ENCODE results near the gene ABLIM3.
A peak's percentile ranks its signal among the peaks of the same experiment; 100 is the strongest.

Gene ABLIM3

DNA sequence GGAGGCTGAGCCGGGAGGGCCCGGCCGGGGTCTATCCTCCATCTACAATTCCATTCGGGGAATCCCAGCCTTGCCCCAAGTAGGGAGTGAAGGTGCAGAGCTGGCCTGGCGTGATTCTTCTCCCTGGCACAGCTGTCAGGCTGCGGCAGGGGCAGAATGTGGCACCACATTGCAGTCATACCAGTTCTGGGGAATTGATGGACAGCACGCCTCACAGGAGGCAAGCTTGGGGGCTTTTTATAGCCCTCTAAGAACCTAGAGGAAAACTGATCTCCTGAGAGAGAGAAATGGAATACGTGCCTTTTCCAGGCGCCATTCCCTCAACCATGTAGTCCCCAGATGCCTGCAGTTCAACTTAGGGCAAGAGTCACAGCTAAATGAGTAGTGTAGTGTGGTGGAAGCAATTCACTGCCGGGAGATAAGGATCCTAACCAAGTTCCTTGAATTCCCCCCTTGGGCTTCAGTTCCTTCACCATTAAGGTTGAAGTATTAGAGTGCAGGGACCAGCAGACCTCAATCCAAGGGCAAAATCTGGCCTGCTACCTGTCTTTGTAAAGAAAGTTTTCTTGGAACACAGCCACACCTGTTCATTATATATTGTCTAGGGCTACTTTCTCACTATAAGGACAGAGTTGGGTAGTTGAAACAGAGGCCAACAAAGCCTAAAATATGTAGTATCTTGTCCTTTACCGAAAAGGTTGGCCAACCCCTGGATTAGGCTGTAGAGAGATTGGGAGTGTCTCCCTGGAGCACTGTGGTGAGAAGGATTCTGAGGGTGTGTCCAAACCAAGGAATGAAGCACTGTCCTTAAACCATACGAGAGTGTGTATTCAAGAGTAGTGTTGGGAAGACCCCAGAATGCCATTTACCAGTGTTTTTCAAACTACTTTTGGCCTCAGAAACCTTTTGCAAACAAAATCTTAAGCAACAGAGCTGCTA is 141.0 kb downstream of the ABLIM3 start:
- DNase-seq (ENCODE audit: low spot score): no peak

DNA sequence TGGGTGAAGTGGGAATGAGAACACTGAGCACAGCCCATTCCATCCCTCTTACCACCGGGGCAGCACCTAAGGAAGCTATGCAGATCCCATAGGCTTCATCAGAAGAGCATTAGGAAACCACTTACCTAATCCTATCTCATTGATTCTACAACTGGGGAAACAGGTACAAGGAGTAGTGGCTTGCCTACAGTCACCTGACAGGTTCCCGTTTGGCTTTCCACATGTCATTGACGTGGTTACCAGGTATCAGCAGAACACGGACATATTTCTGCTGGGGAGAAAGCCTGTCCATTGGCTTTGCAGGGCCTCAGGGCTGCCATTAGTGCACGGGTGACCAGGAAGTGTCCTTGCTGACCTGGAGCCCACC is 141.7 kb downstream of the ABLIM3 start:
- DNase-seq (ENCODE audit: low spot score): no peak

DNA sequence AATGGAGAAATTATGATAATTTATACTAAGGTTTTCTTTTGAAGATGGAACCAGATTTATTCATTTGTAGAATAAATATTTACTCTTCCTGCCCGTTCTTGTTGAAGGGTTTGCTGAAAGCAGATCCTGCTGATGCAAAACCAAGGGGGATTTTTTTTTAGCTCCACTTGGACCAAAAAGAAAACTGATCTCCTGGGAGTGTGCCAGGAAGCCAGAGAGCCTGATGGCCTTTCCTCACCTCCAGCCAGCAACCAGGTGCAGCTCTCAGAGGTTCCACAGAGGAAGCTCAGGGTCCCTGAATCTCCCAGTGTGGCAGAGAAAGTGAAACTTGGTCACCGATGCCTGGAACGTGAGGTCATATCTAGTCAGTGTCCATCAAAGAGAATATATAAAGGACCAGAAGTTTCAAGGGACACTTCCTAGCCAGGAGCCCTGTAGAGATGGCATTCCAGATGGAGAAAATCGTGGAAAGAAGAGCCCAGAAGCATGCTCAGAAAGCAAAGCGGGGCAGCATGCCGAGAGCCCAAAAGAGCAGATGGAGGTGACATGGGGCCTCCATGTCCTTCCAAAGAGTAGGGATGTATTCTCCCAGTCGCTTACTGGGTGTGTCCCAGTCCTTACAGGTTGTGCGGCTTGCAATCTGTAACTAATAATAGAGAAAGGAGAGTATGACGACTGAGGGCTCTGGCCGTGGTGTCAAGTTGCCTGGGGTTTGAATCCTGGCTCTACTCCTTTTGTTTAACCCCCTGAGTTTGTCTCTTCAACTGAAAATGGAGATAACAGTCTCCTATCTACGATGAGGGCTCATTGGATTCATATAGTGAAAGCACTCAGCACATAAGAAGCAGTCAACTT is 142.6 kb downstream of the ABLIM3 start:
- DNase-seq (ENCODE audit: low spot score): no peak

DNA sequence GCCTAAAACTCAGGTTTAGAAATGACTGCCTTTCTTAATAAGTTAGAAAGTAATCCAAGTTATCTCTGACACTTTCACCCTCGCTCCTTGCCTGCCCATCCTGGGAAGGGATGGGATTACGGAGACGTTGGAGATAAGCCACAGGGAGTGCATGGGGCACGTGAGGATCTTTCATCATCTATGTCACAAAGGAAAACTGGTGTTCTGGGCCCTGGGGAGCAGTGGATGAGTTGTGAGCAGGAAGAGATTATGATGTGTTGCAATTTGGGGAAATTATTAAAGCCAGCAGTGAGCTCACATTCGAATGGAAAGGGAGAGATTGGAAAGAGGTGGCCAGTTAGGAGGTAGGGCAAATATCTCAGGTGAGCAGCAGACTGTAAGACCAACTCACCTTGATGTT is 143.2 kb downstream of the ABLIM3 start:
- no peak for DNase-seq (ENCODE audit: low spot score)

DNA sequence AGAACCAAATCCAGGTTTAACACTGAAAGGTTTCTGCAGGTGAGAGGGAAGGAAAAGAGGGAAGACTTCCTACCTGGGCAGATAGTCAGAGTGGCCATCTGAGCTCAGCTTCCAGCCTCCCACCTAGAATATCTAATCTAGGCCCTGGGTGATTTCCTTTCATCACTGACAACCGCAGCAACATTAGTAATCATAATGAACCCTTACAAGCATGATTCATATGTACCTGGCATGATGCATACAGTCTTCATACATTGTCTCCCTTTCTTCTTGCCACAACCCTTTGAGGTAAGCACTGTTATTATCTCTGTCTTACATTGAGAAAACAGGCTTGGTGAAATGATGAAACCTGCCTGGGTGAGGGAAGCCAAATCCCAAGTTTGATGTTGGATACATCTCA is 143.9 kb downstream of the ABLIM3 start:
- no peak for DNase-seq (ENCODE audit: low spot score)

DNA sequence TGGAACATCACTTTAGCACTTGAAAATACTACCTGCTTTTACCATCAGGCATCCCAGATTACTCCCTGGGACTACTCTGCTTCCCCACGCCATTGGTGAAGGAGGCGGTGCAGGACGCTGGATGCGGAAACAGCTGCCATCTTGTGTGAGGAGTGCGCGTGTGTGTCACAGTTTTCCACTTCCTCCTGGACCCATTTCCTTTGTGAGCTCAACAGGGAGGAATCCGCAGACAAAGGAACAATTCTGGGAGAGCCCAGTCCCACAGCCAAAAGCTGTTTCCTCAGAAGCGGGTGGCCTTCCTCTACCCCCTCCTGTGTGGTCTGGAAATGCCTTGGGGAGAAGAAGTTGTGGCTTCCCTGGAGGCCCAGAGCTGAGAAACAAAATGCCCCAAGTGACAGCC is 147.1 kb downstream of the ABLIM3 start:
- no peak for DNase-seq (ENCODE audit: low spot score)

DNA sequence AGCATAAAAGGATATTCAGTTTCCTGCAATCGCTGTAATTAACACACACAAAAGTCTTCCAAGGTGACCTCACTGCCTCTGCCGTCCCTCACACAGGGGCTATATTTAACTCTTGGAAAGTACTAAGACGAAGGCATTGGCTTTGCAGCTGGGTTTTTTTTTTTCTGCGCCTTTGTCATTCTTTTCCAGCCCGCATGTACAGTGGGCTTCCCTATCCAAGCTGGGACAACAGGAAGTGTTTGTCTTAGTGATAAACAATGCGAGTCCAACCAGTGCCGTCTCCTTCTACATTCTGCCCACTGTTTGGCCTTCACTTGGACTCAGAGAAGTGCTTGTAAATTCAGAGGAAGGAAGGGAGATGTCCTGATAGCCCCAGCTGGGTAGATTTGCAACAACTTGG is 148.0 kb downstream of the ABLIM3 start:
- DNase-seq (ENCODE audit: low spot score): no peak

DNA sequence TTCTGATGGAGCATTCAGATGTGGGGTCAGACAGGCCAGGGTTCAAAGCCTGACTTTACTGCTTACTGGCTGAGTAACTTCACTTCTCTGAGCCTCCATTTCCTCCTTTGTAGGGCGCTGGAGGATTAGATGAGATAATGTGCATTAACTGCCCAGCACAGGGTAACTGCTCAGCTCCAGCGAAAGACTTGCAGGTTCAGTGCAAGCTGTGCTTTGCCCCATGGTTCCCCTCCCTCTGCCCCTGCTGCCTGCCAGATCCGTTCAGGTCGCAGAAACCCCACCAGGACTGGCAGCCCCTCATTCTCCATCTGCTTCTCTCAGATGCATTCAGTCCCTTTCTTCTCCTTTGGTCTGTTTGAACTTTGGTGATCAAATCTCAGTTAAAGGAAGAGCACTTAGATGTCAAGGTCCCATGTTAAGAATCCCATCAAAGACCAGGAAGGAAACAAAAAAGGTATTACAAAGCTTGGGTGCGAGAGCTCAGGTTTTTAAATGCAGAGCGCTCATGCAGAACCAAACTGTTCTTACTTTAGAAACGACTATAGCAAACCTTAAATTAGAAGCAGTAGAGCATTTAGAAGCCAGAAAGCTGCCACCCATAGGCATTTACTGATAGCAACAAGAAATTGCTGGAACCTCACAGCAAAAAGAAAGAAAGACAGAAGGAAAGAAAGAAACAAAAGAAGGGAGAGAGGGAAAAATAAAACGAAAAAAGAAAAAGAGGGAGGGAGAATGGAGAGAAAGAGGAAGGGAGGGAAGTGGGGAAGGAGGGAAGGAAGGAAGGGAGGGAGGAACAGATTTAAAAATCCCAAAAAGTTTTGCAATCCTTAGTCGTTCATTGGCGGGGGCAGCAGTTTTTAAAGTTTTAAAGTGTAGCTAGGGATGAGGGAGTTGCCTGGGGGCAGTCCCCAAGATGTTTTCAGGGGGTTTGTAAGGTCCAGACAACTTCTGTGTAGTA is 153.9 kb downstream of the ABLIM3 start:
- DNase-seq (ENCODE audit: low spot score): peak; percentile 28

DNA sequence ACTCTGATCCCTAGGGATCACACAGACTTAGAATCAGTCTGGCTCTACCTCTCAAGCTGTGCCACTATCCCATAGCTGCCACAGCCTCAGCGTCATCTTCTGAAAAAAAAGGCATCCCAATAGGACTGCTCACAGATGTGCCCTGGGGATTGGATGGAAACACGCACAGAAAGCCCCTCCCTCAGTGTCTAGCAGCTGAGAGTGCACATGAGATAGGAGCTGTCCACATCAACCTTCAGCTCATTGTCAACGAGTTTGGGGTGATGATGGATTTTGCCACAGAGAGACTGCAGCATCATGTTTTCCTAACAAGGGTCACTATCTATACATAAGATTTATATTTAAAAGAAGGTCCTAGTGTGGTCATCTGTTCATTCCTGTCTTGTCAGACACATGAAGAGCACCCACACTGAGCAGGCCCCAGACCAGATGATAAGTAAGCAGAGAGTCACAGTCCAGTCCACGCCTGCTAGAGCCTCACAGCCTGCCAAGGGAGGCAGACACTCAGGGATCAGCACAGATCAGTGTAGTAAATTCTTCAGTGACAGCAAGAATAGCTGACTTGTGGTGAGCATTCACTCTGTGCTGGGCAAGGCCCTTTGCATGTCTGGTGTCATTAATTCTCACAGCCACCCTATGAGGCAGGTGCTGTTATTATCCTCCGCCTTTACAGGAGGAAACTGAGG is 156.2 kb downstream of the ABLIM3 start:
- no peak for DNase-seq (ENCODE audit: low spot score)

DNA sequence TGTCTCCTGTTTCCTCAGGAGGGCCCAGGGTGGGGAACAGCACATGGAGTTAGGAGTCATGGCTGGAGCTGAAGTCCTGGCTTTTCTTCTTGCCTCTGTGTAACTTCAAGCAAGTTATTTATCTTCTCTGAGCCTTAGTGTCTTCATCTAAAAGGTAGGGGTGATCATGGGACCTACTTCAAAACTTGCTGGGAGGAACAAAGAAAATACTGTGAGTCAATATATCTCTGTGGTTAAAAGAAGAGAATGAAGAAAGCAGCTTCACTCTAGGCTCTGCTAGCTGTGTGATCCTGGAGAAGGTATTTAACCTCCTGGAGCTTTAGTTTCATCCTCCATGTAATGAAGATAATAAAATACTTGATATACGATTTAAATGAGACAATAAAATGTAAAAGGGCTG is 156.9 kb downstream of the ABLIM3 start:
- no peak for DNase-seq (ENCODE audit: low spot score)

DNA sequence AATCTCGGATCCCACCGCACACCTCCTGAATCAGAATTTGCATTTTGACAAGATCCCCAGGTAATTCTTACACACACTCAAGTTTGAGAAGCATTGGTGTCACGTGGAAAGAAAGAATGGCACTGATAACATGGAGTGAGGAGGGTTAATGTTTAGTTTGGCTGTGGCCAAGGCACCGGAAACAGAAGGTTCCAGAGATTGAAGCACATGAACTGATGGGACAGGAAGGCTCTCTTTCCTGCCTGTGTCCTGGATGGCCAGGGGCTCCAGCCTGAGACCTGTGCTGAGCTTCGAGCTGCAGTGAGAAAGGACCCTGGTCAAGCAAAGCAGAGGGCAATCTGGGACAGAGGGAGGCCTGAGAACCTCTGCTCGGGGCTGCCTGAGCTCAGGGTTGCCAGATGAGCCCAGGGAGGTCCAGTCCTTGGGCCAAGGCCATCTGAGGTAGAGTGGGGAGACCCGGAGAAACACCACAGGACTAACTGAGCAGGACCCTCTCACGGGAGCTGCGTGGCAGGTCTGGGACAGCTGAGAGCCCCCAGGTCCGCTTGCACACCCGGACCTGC is 157.6 kb downstream of the ABLIM3 start:
- no peak for DNase-seq (ENCODE audit: low spot score)

DNA sequence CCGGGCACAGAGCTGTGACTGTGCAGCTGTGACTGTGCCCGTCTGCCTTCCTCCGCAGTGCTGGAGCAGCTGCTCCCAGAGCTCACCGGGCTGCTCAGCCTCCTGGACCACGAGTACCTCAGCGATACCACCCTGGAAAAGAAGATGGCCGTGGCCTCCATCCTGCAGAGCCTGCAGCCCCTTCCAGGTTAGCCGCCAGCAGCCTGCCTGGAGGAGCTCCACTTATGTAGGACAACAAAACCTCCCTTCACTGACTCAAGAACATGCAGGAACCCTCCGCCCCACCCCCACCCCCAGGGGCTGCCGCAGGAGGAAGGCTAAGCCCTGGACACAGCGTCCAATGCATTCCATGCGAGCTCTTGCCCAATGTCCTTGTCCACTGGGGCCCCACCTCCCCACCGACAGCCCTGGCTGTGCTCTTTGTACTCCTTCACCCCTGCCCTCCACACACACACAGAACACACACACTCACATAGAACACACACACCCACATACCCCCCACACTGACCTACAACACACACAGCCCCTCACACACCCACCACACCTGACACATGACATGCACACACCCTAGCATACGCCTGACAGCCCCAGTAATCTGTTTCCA is 158.3 kb downstream of the ABLIM3 start:
- DNase-seq (ENCODE audit: low spot score): no peak

DNA sequence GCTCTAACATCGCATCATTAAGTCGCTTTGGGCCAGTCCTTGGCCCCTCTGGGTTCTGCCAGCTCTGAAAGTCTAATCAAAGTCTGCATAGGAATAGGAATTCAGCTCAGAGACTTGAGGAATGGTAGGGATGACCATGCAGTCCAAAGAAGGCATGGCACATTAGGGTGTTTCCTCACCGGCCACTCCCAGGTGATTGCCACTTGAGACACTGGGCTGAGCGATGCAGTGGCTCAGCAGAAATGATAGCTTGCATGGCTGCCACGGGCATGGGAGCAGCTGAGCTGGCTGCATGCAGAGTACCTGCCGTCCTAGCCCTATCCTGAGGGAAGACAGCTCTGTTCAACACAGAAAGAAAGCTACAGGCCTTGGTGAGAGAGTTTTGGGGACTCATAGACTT is 159.1 kb downstream of the ABLIM3 start:
- no peak for DNase-seq (ENCODE audit: low spot score)

DNA sequence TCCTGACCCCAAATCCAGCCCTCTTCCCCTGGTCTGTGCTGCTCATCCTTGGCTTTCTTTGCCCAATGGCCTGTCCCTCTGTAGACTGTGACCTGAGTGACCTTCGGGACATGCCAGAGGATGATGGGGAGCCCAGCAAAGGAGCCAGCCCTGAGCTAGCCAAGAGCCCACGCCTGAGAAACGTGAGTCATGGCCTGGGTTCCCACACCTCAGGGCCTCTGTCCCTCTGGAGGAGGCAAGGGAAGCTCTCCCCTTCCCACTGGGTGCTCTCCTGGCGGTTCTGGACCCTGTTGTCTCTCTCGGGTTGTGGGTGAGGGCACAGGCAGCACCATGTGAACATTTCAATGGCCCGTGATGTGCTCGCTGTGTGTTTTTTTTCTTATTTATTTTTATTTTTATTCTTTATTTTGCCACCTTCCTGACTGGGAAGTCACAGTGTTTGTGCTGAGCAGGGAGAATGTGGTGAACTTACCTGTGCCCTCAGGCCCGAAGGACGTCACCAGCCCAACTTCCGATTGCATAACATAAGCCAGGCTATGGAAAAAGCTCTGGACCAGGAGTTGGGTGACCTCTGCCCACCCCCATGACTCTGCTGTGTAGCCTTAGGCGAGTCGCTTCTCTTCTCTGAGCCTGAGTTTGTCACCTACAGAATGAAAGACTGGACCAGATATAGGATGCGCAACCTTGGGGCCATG is 159.9 kb downstream of the ABLIM3 start:
- DNase-seq (ENCODE audit: low spot score): no peak

DNA sequence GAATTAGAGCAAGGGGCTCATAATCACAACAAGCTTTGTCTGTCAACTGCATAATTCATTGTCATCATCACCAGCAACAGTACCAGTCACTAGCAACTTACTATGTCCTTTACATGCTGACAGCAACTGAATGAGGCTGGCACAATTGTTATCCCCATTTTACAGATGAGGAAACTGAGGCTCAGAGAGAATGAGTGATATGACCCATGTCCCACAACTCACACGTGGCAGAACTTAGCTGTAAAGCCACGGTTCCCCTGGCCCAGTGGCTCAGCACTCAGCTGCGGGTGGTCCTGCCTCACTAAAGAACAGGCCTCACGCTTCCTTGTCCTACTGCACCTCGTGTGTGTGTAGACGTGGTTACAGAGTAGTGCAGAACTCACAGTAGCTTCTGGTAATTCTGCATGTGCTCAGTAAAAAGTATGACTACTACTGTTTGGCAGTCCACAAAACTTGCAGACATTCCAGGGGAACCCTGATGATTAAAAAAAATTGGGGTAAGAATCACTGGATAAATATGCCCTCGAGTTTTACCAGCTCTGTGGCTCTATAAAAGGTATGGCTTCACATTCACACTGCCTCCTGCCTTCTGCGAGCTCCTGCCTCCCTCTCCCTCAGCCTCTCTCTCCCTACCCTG is 160.6 kb downstream of the ABLIM3 start:
- no peak for DNase-seq (ENCODE audit: low spot score)

DNA sequence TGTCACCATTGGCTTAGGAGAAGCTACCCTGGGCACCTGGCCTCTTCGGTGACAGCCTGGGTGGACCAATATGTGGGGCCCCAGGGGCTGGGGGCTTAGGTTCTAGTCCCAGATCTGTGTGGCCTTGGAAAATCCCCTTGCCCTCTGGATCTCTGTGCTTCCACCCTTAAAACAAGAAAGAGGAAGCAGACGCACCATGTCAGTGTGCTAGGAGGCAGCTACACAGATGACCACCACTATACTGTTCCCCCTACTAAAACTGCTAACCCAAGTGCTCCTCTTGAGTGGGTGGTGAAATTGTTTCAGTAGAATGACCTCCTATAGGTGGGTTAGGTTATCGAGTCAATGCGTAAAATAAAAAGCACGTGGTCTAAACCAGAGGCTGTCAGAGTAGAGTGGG is 161.3 kb downstream of the ABLIM3 start:
- DNase-seq (ENCODE audit: low spot score): no peak

DNA sequence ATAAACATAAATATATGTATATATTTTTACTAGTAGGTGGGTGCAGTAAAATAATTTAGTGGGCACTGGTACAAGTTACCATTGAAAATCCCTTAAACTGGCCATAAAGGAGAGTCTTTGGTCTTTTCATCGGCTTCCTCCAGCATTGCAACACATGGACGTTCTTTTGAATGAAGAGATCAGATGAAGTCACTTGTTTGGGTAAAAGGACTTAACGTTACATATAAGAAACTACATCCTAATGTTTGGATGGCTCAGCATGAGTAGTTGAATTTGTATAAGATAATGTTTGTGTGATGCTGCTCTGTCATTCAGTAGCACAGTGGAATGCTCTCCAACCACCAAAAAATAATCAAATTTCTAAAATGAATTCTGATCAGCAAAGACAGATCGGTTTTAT is 161.9 kb downstream of the ABLIM3 start:
- no peak for DNase-seq (ENCODE audit: low spot score)

DNA sequence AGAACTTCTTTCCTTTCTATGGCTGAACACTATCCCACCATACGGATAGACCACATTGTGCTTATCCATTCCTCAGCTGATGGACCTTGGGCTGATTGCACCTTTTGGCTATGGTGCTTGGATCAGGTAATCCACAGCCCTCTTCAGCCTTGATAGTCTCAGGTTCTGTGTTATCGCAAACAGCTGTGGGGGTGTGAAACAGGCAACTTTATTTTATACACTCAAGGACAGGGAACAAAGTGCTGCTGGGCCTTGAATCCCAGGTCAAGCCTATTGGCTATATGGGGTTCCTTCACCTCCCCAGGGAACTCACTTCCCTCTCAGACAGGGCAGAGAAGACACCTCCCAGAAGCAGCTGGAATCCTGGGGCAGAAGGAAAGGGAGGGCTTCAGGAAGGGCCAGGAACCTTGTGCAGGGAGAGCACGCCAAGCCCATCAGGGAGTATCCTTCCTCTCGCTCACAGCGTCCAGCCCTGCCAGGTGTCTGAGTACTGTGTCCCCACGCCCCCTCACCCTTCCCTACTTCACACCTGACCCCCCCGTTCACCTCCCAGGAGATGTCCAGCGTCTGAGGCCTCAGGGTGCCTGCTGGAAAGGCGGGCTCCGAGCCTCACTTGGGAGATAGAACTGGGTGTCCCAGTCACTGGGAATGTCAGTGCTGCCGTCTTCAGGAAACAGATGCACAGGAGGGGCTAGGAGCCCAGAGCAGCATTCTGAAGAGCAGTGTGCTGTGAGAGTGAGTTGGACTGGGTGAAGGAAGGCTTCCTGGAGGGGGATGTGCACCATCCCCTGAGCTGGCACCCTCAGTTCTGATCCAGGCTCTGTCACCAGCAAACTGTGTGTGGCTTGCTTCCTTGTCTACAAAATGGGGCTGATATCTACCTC is 163.1 kb downstream of the ABLIM3 start:
- no peak for DNase-seq (ENCODE audit: low spot score)

DNA sequence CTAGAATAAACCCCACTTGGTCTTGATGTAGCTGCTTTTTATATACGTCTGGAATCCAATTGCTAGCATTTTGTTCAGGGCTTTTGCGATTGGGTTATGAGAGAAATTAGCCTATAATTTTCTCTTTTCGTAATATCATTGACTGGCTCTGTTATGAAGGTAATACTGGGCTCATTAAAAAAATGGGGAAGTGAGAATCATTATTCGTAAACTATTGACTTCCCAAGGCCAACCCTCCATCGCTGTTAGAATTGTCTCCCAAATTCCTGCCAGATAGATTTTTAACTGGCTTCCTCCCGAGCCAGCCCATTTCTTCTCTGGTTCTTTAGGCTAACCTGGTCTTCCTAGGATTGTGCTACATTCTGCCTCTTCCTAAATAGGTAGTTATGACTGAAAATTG is 168.1 kb downstream of the ABLIM3 start:
- no peak for DNase-seq (ENCODE audit: low spot score)

All from NAMALWA (cell line).